Measurements from ENCODE around the gene VMAC.

The VMAC gene

GRCh38 chr19:5925830-5926427, 21.3 kb downstream of the VMAC start:
- Mint-ChIP-seq H3K36me3 (ENCODE audit: low read depth) (peaks cover 99% of the 10 kb centered on the region), H3K27ac (no peak overlapping the region), H3K4me3 (no peak overlapping the region), H3K4me1 (ENCODE audit: low read depth) (no peaks in the 10 kb centered on the region), H3K9me3 (no peaks in the 10 kb centered on the region), H3K27me3 (no peaks in the 10 kb centered on the region)
- no peak for DNase-seq

- Mint-ChIP-seq H3K9me3 (no peaks in the 10 kb centered on the region), H3K4me1 (ENCODE audit: low read depth) (no peaks in the 10 kb centered on the region), H3K27me3 (no peaks in the 10 kb centered on the region), H3K27ac (no peak overlapping the region), H3K36me3 (ENCODE audit: low read depth) (peaks cover 99% of the 10 kb centered on the region), H3K4me3 (no peak overlapping the region)
- DNase-seq = no peak
Observed at GRCh38 chr19:5926641-5927440, 22.2 kb downstream of the VMAC start.

GRCh38 chr19:5927441-5927821, 22.8 kb downstream of the VMAC start:
- Mint-ChIP-seq H3K36me3 (ENCODE audit: low read depth) (peaks cover 99% of the 10 kb centered on the region), H3K27me3 (no peaks in the 10 kb centered on the region), H3K4me1 (ENCODE audit: low read depth) (no peaks in the 10 kb centered on the region), H3K4me3 (no peak overlapping the region), H3K27ac (peak overlapping the region; percentile 26), H3K9me3 (no peaks in the 10 kb centered on the region)
- no peak for DNase-seq

- H3K9me3 Mint-ChIP-seq = no peaks in the 10 kb centered on the region
- peaks cover 95% of the 10 kb centered on the region for H3K36me3 Mint-ChIP-seq (ENCODE audit: low read depth)
- H3K27ac Mint-ChIP-seq = no peak overlapping the region
- H3K4me1 Mint-ChIP-seq (ENCODE audit: low read depth) = no peaks in the 10 kb centered on the region
- DNase-seq = no peak
- H3K27me3 Mint-ChIP-seq = no peaks in the 10 kb centered on the region
- no peak overlapping the region for H3K4me3 Mint-ChIP-seq
Observed at GRCh38 chr19:5929179-5929578, 24.5 kb downstream of the VMAC start.

- Mint-ChIP-seq H3K27ac (no peak overlapping the region), H3K36me3 (ENCODE audit: low read depth) (peaks cover 94% of the 10 kb centered on the region), H3K4me1 (ENCODE audit: low read depth) (no peaks in the 10 kb centered on the region), H3K4me3 (no peak overlapping the region), H3K9me3 (no peaks in the 10 kb centered on the region), H3K27me3 (no peaks in the 10 kb centered on the region)
- DNase-seq = no peak
Observed at GRCh38 chr19:5929625-5930024, 25.0 kb downstream of the VMAC start.

- Mint-ChIP-seq H3K9me3 (no peaks in the 10 kb centered on the region), H3K36me3 (ENCODE audit: low read depth) (peaks cover 94% of the 10 kb centered on the region), H3K27me3 (no peaks in the 10 kb centered on the region), H3K27ac (peak overlapping the region; percentile 40), H3K4me3 (no peak overlapping the region), H3K4me1 (ENCODE audit: low read depth) (no peaks in the 10 kb centered on the region)
- no peak for DNase-seq
Observed at GRCh38 chr19:5931251-5931650, 26.6 kb downstream of the VMAC start.

GRCh38 chr19:5932146-5932545, 27.5 kb downstream of the VMAC start:
- peaks cover 94% of the 10 kb centered on the region for H3K36me3 Mint-ChIP-seq (ENCODE audit: low read depth)
- no peak for DNase-seq
- no peaks in the 10 kb centered on the region for H3K27me3 Mint-ChIP-seq
- H3K4me1 Mint-ChIP-seq (ENCODE audit: low read depth) = no peaks in the 10 kb centered on the region
- no peaks in the 10 kb centered on the region for H3K9me3 Mint-ChIP-seq
- H3K4me3 Mint-ChIP-seq = no peak overlapping the region
- no peak overlapping the region for H3K27ac Mint-ChIP-seq

- H3K27me3 Mint-ChIP-seq = no peaks in the 10 kb centered on the region
- peaks cover 94% of the 10 kb centered on the region for H3K36me3 Mint-ChIP-seq (ENCODE audit: low read depth)
- H3K27ac Mint-ChIP-seq = no peak overlapping the region
- no peaks in the 10 kb centered on the region for H3K4me1 Mint-ChIP-seq (ENCODE audit: low read depth)
- no peak for DNase-seq
- H3K4me3 Mint-ChIP-seq = no peak overlapping the region
- no peaks in the 10 kb centered on the region for H3K9me3 Mint-ChIP-seq
Observed at GRCh38 chr19:5932609-5933262, 28.1 kb downstream of the VMAC start.

- Mint-ChIP-seq H3K9me3 (no peaks in the 10 kb centered on the region), H3K27me3 (no peaks in the 10 kb centered on the region), H3K4me1 (ENCODE audit: low read depth) (no peaks in the 10 kb centered on the region), H3K27ac (no peak overlapping the region), H3K36me3 (ENCODE audit: low read depth) (peaks cover 94% of the 10 kb centered on the region), H3K4me3 (no peak overlapping the region)
- no peak for DNase-seq
Observed at GRCh38 chr19:5933391-5934068, 28.9 kb downstream of the VMAC start.

- Mint-ChIP-seq H3K4me1 (ENCODE audit: low read depth) (no peaks in the 10 kb centered on the region), H3K27me3 (no peaks in the 10 kb centered on the region), H3K27ac (no peak overlapping the region), H3K36me3 (ENCODE audit: low read depth) (peaks cover 94% of the 10 kb centered on the region), H3K9me3 (no peaks in the 10 kb centered on the region), H3K4me3 (no peak overlapping the region)
- DNase-seq = no peak
Observed at GRCh38 chr19:5934069-5934401, 29.4 kb downstream of the VMAC start.

GRCh38 chr19:5934774-5935472, 30.3 kb downstream of the VMAC start:
- Mint-ChIP-seq H3K27me3 (no peaks in the 10 kb centered on the region), H3K9me3 (no peaks in the 10 kb centered on the region), H3K36me3 (ENCODE audit: low read depth) (peaks cover 94% of the 10 kb centered on the region), H3K27ac (peak overlapping the region; percentile 59), H3K4me3 (no peak overlapping the region), H3K4me1 (ENCODE audit: low read depth) (no peaks in the 10 kb centered on the region)
- DNase-seq = no peak

- H3K4me1 Mint-ChIP-seq (ENCODE audit: low read depth) = no peaks in the 10 kb centered on the region
- no peaks in the 10 kb centered on the region for H3K9me3 Mint-ChIP-seq
- peaks cover 94% of the 10 kb centered on the region for H3K36me3 Mint-ChIP-seq (ENCODE audit: low read depth)
- no peaks in the 10 kb centered on the region for H3K27me3 Mint-ChIP-seq
- peak overlapping the region; percentile 40 for H3K27ac Mint-ChIP-seq
- no peak for DNase-seq
- H3K4me3 Mint-ChIP-seq = no peak overlapping the region
Observed at GRCh38 chr19:5935473-5936291, 31.0 kb downstream of the VMAC start.

- Mint-ChIP-seq H3K36me3 (ENCODE audit: low read depth) (peaks cover 93% of the 10 kb centered on the region), H3K27ac (no peak overlapping the region), H3K4me1 (ENCODE audit: low read depth) (no peaks in the 10 kb centered on the region), H3K9me3 (no peaks in the 10 kb centered on the region), H3K27me3 (no peaks in the 10 kb centered on the region), H3K4me3 (no peak overlapping the region)
- no peak for DNase-seq
Observed at GRCh38 chr19:5936292-5936592, 31.6 kb downstream of the VMAC start.

GRCh38 chr19:5937550-5937949, 32.9 kb downstream of the VMAC start:
- no peaks in the 10 kb centered on the region for H3K4me1 Mint-ChIP-seq (ENCODE audit: low read depth)
- H3K27ac Mint-ChIP-seq = peak overlapping the region; percentile 57
- no peak overlapping the region for H3K4me3 Mint-ChIP-seq
- H3K36me3 Mint-ChIP-seq (ENCODE audit: low read depth) = peaks cover 89% of the 10 kb centered on the region
- H3K9me3 Mint-ChIP-seq = no peaks in the 10 kb centered on the region
- H3K27me3 Mint-ChIP-seq = no peaks in the 10 kb centered on the region
- no peak for DNase-seq
